Raji (cell line): ENCODE results near the gene NFXL1.

Experiments used
- POLR2A ChIP-seq: IDR thresholded peaks from 2 replicates; pipeline ENCODE4 v1.6.1; 2011; ENCODE audit warnings: low read depth, low read length, control low read depth; ENCODE audit not compliant: insufficient read depth

Gene NFXL1

DNA sequence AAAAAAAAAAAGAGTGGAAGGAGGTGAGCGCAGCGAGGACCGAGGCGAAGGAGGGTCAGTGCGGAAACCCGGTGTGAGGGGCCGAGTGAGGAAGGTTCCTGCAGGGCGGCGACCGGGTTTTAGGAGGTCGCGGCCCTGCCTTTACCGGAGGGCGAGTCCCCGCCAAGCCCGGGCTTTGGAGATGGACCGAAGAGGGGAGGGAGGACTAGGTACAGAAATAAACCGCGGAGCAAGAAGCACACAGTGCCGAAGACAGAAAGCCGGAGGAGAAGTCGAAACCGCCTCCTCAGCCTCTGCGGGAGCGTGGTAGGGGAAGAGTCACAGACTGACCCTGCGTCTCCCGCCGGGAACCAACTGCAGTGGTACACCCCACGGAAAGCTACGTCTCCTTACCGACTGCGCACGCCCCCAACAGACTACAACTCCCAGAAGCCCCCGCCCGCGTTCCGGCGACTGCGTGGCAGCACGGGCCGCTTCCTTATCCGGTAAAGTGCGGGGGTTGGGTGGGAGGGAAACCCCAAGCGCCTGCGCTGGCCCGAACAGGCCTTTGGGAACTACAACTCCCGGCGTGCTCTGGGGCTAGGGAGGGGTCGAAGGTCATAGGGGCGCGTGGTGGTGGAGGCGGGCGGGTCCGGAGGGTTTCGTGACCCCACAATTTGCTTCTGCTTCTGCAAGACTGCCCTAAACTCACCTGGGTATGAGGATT lies at the start of gene NFXL1:
NFXL1 (minus strand) TSS at position 364 of the 706 bp plus-strand sequence. CDS start 380 bp downstream, outside the sequence.
- TF ChIP-seq POLR2A: peak; percentile 99

DNA sequence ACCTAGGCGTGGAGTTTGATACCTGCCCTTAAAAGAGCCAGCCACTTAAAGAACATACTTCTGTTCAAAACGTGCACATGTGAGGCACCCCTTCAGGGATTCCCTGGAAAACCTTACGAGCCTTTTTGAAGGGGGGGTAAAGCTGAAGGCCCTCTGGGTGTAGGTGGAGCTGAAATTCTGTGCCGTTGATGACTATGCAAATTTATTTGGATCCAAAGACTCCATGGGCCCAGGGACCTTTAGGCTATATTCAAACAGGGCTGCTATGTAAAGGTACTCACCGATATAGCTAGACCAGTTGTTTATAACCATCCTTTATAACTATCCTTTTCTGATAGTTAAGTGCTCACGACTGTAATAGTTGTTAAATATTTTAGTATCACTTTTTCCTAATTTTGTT lies 40.3 kb upstream of the NFXL1 start:
- no peak for TF ChIP-seq POLR2A

DNA sequence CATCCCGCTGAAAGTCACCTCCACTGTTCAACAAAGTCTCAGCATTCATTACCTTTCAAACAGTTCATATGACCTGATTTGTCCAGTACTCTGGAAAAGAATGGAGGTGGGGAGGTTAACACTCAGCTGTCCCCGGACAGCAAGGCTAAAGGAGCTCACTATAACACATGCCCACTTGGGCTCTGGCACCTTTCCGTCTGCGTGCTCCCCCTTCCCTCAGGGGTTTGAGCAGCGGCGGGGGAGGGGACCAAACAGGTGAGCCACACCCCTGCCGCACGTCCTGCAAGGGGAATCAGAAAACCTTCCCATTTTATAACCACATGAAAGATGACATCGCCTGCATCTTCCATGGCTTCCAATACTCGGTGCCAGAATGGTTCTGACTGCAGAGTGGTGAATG lies 39.9 kb upstream of the NFXL1 start:
- no peak for TF ChIP-seq POLR2A

DNA sequence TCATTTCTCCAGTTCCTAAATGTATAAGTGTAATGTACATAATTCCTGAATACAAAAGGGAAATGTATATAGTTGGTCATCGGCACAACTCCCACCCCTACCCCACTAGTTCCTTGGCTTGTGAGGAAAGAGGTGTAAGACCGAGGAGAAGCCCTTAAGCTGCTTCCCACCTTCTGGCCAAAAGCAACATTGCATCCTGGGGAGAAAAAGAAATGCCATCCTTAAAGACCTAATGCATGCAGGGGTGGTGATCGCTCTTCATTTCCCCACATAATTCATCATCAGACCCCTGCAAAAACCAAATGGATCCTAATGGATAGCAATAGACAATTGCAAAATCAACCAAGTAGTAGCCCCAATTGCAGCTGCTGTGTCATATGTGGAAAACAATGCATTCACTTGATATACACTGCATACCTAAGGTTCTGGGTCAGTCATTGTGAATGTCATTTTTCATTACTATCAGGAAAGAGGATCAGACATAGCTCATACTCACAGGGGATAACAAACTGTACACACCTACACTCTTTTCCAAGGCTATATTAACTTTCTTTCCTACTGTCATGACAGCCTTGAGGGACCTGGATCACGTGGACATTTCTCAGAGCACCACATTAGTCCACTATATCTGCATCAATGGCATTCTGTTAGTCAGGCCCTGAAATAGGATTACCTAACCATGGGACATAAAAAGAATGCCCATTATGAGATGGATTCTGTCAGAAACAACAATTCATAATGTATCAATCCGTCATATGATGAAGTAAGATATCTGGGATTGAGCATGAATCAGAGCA lies 31.7 kb upstream of the NFXL1 start:
- TF ChIP-seq POLR2A: no peak

DNA sequence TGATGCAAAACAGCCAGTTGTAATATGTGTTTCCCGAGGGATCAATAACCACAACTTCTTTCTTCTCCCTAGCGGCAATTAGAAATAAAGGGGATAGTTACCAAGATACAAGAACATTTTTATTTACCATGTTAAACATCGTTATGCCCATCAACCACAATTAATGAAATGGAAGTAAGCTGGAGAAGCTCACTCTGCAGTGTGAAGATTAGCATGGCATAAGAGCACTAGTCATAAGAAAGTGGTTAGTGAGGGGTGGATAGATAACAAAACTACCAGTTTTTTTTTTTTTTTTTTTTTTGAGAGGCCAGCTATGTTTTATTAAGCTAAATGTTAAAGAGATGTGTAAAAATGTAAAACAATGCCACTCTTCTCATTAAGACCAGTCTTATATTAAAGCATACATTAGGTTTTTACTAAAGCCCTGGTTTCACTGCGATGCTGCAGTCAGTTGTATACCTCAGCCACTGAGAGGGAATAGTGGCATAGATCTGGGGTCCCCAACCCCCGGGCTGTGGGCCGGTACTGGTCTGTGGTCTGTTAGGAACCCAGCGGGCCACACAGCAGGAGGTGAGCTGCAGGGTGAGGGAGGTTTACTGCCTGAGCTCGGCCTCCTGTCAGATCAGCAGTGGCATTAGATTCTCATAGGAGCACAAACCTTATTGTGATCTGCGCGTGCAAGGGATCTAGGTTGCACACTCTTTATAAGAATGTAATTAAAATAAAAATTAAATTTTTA lies 27.9 kb upstream of the NFXL1 start:
- TF ChIP-seq POLR2A: no peak

DNA sequence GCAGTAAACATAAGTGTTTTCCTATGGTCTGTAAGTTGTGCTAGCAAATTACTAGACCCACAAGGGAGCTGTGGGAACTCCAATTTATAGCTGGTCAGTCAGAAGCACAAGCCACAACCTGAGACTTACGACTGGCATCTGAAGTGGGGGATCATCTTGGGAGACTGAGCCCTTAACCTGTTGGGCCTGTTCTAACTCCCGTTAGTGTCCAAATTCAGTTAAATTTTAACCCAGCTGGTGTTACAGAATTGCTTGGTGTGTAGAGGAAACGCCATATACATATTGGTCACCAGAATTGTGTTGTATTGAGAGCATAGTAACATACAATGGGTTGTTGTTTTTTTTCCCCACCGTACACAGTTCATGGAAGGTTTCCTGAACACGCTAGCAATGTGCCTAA lies 25.1 kb upstream of the NFXL1 start:
- no peak for TF ChIP-seq POLR2A

DNA sequence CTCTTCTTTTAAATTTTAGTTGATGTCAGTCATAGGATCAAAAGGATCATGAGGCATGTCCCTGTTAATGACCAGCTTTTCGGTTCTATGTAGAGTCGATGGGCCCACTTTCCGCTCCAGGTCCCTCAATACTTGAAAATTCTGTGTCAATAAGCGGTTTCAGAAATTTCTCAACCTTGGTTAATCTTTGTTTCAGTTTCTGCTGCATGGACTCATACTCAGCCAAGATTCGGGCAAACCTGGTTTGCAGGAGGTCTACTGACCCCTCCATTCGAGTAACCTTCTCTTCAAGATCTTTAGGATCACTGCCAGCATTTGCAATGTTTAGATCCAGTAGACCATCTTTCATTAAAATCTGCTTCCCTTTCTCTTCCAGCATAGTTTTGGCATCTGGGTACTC lies 22.0 kb upstream of the NFXL1 start:
- TF ChIP-seq POLR2A: no peak

DNA sequence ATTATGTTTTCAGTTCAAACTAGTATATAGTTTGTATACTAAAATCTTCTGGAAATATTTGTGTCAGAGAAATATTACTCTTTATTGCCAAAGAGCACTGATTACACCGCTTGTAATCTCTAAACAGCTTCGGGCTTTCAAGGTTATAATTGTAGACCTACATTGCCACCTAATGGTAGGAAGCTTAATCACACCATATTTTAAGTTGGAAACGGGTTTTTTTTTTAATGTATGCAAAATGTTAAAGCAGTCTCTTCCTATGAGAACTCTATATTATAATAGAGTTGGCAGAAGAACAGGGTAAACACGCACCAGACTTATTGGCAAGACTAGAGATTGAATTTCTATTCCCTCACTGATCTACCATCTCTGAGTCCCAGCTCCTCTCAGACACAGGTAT lies 19.5 kb upstream of the NFXL1 start:
- no peak for TF ChIP-seq POLR2A

DNA sequence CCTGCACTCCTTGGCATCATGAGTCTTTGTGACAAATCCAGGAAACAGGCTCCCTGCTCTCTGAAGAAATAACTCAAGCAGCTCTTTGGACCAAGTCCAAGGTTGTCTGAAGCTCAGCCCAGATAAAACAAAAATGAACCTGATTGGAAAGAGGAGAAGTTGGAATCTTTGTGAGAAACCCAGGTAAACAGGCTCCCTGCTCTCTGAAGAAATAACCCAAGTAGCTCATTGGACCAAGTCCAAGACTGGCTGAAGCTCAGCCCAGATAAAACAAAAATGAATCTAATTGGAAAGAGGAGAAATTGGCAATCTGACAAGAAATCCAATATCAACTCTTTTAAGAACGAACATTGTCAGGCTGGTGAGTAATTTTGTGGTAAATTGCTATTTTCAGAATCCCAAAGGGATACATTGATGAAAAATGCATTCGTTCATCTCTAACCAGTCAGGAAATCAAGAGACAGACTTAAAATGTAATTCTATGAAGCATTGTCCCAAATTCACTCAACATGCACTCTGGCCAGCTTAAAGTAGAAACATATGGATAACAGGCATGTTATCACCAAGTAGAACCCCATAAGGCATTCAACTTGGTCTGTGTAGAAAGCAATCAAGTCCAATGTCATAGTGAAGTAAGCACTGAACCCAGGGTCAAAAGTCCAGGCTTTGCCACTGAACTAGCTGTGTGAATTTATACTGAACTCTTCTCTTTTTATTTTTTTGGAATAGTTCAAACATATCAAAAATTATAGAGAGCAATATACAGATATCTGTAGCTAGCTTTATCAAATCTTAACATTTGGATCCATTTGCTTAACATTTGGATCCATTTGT lies 16.8 kb upstream of the NFXL1 start:
- TF ChIP-seq POLR2A: no peak

DNA sequence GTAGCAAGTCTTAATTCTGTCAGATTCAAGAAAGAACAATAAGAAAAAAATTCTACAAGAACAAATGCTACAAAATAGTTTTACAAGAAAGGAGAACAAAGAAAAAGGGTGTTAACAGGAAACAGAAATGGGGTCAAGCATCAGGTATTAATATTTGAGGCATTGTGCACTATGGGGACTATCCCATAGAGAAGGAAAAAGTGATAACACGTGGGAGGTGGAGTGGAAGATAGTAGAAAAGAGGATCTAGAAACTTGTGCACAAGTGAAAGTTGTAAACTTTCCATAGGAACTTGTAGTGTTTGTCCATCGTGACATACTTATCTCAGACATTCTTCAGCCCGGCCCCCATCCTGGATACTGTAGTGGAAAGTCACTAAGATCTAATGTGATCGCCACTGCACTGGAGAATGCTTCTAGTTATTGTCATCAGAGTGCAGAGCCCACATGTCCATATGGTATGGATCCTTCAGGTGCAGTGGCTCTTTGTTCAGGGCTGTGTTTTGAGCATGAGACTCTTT lies 15.4 kb upstream of the NFXL1 start:
- TF ChIP-seq POLR2A: no peak

DNA sequence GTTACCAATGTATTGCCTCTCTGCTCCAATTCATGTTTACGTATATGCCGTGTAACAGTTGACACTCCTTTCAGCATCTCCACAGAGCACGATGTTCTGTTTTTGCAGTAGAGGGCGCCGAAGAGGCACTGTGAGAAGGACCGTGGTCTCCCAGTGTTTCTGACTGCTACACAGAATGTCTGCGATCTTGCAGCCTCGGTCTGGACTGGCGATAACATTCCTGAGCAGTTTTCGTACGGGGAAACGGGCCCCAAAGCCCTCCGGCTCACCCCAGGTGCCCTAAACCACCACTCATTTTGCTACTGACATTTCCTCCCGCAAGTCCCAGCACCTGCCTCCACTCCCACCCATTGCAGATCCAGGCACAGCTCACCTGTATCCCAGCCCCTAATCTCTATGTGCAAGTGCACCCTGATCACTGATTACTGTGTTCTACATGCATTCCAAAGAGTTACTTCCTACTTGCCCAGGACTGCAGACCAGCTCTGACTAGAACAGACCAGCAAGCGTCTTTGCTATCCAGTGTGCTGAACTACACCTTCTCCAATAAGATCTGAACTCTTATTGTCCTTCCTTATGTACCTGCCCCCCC lies 12.4 kb upstream of the NFXL1 start:
- no peak for TF ChIP-seq POLR2A

DNA sequence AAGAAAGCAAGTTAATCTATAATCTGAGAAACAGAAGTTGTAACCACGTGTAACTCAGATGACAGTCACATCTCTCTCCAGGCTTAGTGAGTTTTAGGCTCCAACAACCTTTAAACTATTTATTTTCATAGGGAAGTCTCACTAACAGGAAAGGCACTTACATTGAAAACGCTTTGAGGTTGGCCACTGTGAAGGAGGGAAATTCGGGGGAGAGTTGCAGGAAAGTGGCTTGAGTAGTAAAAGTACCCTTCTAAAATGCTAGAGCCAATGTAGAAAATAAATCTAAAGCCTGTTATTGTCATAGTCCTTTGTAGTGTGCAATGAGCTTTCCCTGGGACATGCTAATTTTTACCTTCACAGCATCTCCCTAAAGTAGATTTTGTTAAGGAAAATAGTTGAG lies 995 bp upstream of the NFXL1 start:
- no peak for TF ChIP-seq POLR2A

DNA sequence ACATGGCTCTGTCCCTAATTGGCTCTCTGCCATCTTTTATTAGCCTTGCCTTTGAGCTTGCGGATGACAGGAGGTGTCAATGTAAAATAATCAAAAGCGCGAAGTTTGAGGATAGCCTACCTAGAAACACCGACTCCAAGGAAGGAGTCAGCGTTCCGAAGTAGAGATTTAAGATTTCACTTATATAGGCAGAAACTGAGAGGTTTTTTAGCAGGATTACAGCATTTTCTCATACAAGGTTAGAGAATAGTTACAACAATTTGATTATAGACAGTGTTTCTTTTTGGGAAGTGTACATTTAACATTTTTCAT lies 499 bp upstream of the NFXL1 start:
- no peak for TF ChIP-seq POLR2A

DNA sequence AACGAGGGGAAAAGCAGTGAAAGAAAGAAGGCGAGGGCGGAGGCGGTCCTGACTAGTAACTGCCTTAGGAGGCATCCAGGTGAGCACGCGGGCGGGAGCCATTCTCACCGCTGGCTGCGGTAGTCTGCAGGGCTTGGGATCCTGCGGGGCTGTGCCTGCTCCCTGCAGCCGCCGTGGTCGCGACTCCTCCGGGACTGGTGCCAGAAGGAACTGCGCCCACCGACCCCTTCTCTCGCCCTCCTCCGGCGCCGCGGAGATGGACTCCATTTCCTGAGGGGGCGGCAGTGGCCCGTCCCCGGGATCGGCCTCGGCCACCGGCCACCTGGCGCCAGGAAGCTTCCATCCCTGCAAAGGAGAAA lies 543 bp downstream of the NFXL1 start:
- TF ChIP-seq POLR2A: no peak

DNA sequence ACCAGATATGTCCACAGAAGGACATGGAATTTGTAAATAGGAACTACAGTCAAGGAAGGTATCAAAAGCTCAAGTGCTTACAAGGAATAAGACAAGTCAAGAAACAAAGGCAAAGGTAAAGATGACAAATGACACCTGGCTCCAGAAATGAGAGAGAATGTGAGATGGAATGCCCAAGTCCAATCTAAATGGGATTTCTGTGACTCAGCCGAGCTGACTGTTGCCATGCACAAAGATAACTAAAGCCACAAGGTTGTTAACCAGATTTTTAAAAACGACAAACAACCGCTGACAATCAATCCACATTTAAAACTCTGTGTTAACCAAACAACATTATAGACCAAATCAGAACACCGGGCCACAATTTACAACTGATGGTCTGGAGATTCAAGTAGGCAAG lies 1.1 kb downstream of the NFXL1 start:
- TF ChIP-seq POLR2A: no peak
